NOMO-1 treated with DMSO at 0.1 percent for 48 hours (cell line): ENCODE measurements around the gene MOB1A.
"Not testable (repeated sequence)": the region's sequence is repeated elsewhere in the genome, so short reads cannot be mapped to it uniquely, and the experiment has no call there.

Experiments used
- DNase-seq: peaks from one replicate; lab custom pipeline; 2025; ENCODE audit not compliant: unreplicated experiment; lab: John Stamatoyannopoulos, UW

Gene MOB1A

DNA sequence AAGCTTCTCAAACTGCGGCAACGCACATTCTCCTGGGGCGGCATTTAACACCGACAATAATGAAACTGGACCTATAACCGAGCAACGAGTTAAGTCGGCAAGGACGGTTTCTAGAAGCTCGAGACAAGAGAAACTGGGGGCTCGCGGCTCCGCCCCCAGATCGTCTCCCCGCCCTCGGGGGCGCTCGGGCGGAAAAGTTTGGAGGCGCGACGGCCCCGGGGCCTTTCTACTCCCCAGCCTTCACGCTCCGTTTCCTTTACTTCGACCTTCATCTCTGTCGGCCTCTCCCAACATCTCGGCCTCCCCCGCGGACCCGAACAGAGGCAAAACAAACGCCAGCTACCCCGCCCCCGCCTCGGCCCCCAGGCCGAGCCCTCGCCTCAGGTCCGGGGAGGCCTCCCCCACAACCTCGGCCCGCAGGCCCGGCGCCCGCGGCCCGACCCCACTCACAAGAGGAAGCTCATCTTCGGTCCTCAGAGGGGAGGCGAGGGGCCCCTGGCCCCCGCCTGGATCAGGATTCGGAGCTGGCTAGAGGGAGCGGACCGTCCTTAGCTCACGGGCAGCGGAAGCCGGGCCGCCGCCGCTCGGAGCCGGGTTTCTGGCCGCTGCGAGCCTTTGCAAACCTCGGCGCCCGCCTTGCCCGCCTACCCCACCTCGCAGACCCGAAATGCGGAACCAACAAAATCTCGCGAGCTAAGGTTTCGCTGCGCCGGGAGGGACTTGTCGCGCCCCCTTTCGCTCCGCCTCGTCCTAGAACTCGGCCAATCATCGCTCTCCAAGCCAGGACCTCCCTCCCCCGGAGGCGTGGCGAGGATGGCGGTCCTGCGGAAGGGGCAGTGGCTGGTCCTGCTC is at the start of gene MOB1A:
Gene MOB1A (minus strand): TSS at position 669 of the 852 bp plus-strand sequence. CDS start 205 bp downstream, at position 464.
- peak; percentile 98 for DNase-seq

DNA sequence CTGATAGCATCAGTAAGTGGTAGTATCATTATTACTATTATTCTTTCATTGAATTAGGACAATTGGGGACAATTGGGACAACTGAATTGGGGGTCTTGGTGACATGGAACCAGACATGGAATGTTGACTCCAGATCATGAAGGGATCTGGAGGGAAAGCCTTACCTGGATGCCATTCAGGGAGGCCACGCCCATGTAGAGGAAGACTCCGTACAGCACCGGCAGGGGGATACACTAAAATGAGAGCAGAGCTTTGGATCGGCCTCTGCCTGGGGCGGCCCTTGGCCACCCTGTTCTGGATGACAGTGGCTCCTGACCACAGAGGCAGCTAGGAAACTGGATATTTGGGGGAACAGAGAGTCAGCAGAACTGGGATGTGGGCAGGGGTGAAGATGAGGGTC is 49.0 kb upstream of the MOB1A start:
- DNase-seq: no peak

DNA sequence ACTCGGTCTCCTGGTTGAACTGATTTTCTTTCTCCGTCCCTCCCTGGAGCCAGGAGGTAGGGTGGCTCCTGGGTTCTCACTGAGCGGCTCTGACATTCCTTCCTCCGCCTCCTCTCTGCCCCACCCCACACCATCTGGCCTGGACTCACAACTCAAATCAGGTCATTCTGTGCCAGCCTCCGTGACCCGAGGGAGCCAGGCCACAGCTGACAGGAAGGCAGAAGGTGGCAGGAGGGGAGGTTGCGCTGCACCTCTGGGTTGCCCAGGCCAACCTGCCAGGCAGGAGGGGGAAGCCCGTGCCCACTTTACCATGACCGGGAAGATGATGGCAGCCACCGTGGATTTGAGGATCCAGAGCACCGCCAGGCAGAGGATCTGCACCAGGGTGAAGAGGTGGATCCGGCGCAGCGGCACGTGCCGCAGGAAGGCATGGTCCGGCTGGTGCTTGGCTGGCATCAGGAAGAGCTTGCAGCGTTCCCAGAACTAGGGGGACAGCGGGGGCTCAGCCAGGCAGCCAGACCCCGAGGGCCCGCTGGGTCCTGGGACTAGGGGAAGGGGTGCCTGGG is 48.1 kb upstream of the MOB1A start:
- DNase-seq: no peak

DNA sequence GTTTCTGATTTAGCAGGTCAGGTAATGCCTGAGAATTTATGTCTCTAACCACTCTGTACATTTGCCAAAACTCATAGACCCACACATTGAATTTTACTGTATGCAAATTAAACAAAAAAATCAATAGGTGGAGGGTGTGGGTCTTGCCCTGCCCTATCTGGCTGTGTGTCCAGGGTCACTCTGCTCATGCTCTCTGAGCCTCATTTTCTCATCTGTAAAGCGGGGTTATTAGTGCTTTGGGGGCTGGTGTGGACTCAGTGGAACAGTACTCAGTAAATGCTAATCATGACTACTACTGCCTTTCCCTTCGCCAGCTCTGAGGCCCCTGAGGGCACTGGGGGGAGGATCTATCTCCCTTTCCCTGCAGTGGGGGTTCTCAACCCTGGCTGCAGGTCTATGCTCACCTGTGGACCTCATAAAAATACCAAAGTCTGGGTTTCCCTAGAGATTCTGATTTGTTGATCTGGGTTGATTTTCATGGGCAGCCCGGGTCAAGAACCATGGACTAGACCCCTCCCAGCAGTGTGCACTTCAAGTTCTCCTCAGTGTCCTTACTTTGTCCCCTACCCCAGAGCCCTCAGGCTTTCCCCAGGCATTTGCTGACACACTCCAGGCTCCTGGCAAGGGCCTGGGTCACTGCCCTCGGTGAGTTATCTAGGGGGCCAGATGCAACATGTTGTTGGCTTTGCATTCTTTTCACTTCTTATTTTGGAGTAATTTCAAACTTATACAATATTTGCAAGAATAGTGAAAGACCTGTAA is 47.2 kb upstream of the MOB1A start:
- no peak for DNase-seq

DNA sequence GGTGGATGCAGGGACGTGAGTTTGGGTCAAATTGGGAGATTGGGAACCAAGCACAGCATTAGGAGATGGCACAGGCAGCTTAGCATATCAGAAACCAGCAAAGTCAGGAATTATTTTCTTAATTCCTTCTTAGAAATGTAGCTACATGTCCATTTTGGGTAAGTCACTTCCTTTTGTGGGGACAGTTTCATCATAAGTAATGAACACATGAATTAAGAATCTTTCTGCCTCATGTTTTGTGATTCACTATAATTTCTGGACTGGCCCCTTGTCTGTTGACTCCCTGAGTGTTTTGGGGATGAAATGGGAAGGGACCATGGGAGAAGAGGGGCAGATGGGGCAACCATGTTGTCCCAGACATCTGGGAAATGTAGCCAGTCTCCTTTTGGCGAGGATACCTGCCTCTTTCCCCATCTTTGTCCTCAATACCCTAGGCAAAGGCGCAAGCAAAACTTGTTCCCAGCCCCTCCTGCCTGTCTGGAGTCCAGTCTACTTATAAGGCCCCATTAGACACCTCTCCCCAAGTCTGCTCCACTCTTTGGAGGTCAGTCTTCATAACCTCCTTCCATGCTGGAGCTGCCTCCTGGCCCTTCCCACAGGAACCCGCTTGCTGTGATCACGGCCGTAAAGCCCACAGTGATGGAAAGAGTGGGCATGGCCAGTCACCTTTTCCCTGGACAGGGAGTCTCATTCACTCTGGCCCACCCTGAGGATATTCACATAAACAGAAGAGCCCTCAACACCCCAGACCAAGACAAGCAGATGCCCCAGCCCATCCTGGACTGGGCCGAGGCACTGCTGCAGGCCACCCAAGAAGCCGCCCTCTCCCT is 45.5 kb upstream of the MOB1A start:
- peak; percentile 7 for DNase-seq

DNA sequence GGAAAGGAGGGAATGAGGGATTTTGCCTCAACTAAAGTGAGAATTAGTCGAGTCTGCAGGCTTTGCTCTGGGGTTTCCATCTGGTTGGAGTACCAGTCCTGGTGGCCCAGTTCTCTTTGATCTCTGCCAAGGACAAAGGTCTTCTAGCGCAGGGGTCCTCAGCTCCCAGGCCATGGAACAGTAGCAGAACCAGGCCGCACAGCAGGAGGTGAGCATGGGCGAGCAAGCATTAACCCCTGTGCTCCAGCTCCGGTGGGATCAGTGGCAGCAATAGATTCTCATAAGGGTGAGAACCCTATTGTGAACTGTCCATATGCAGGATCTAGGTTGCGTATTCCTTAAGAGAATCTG is 43.6 kb upstream of the MOB1A start:
- DNase-seq: no peak

DNA sequence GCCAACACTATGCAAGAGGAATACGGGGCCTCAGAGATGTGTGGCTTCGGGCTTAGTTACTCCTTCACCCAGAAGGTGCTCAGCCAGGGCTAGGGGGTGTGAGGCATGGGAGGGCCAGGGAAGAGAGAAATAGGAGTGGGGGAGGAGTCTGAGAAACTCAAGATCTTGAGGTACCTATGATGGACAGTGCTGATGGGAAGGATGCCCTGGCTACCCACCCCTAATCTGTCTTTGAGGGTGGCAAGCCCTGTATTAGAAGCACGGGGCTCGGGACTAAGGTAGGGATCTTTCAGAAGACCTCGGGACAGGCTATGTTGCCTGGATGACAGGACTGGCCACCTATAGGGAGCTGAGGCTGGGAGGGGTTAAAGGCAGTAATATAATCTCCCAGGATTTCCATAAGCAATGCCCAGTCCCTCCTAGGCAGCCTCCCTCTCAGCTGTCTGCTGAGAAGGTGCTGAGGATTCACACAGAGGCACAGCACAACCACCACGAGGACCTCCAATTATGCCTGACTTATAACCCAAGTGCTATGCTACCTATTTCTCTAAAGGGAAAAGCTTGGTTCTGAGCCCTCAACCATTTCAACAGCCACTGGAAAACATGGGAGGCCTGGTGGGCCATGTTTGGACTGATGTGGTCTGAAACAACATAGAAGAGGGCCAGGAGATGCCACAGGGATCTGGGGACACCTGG is 43.1 kb upstream of the MOB1A start:
- DNase-seq: no peak

DNA sequence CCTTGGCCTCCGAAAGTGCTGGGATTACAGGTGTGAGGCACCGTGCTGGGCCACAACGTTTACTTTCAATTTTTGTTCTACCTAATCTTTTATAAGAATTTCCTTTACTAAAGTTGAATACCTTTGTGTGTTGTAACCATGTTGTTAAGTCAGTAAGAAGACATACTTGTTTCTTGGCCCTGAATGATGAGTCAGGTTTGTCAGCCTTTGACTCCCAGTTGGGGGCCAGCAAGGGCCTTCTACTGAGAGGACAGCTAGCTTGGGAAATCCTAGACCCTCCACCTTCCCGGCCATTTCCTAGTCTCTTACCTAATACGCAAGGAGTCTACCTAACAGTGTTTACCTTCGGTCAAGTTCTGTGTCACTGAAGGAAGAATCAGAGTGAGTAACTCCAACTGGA is 42.4 kb upstream of the MOB1A start:
- no peak for DNase-seq

DNA sequence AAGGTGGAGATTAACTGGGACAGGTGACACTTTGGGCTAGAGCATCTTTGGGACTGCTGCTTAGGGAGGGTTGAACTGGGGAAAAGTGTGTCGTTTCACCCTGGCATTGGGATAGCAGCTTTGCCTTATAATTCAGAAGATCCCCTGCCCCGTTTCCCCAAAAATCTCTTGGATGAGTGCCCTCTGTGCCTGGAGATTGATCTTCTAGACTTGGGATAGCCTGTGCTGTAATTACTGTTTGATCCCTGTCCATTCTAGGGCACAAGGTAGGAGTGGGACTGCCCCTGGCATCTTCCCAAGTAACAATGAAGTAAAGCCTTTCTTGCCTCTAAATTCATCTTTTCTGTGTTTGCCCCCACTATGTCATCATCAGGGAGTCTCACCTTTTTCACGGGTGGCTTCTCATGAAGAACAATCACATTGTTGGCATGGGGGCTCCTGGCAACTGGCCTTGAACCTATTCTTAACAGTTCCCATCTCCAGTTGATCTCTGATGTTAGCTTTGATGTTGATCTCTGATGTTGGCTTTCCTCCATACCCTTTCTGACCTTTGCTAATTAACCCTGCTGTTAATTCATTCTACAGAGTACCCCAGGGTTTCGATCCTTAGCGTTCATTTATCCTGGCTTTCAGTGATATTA is 41.3 kb upstream of the MOB1A start:
- no peak for DNase-seq

DNA sequence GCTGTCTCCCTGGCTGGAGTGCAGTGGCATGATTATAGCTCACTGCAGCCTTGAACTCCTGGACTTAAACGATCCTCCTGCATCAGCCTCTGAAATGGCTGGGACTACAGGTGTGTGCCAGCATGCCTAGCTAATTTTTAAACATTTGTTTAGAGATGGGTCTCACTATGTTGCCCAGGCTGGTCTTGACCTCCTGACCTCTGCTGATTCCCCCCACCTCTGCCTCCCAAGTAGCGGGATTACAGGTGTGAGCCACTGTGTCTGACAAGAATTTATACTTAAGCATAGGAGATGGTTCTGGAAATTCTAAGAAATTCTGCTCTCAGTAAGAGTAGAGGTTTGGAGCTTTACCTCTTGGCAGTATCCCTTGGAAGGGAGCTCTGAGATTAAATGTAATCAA is 38.0 kb upstream of the MOB1A start:
- no peak for DNase-seq

DNA sequence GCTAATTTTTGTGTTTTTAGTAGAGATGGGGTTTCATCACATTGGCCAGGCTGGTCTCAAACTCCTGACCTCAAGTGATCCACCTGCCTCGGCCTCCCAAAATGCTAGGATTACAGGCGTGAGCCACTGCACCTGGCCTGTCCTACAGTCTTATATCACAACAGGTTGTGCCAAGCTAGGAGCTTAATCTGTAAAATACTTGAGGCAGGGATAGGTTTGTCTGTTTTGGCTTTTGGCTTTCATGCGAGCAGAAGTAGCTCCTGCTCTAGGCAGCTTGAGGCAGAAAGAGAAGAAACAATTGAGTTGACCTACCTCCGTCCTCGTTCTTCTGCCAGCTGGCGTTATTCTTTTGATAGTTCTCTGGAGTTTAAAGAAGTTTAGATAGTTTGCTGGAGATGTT is 37.1 kb upstream of the MOB1A start:
- not testable (repeated sequence) for DNase-seq

DNA sequence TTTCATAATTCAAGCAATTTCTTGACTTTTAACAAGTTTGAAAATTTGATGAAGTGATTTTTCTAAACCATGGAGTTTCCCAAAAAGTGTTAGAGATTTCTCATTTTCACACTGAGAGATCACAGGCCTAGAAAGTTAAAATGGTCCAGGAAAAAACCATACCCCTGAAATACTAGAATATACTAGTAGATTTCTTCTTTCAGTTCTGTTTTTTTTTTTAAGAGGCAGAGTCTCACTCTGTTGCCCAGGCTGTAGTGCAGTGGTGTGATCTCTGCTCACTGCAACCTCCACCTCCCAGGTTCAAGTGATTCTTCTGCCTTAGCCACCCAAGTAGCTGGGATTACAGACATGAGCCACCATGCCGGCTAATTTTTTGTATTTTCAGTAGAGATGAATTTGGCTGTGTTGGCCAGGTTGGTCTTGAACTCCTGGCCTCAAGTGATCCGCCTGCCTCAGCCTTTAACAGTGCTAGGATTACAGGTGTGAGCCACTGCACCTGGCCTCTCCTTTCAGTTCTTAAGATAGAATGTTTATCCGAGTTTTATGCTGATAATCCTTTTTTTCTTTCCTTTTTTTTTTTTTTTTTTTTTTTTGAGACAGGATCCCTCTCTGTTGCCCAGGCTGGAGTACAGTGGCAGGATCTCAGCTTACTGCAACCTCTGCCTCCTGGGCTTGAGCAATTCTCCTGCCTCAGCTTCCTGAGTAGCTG is 34.2 kb upstream of the MOB1A start:
- DNase-seq: no peak

DNA sequence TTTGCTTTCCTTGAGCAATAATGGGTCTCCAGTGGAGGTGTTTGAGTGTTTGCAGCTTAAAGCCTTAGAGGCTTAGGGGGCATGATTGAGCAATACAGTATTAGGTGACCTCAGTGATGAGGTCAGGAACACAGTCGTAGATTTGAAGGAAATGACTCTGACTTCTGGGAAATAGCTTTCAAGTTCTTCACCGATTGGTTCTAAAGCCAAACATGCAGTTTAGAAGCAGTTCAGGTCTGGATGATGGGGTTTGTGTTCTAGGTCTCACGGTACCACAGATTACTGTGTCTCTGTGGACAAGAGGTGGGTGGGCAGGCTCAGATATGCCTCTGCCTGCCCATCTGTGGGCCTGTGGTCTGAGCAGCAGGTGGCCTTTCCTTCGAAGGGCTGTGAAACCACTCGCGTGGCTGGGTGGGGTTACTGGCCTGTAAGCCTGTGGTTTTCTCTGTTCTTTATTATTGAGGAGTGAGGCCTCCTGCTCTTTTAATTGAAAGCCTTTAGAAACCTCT is 27.6 kb upstream of the MOB1A start:
- DNase-seq: peak; percentile 78

DNA sequence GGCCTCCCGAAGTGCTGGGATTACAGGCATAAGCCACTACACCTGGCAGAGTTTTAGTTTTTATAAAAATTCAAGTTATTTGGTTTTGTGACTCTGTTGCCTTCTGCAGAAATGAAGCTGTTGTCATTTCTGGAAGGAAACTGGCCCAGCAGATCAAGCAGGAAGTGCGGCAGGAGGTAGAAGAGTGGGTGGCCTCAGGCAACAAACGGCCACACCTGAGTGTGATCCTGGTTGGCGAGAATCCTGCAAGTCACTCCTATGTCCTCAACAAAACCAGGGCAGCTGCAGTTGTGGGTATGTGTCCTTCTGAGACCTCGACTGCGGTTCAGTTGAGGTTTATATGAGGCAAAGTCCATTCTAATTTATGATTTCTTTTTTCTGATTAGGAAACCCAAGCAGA is 26.9 kb upstream of the MOB1A start:
- peak; percentile 31 for DNase-seq

DNA sequence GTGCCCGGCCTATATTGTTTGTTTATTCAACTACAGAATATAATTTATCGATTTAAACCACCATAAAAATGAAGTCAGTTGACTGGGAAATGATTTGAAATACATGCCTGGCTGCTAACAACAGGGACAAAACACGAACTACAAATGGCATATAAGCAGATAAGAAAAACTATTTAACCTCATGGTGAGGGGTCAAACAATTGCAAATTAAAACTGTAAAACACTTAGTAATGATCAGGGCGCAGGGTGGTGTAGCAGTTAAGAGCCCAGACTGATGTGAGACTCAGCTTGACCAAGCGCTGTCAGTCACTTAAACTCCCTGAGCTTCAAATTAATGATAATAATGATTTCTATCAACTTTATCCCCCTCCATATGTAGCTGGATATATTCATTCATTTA is 26.4 kb upstream of the MOB1A start:
- no peak for DNase-seq

DNA sequence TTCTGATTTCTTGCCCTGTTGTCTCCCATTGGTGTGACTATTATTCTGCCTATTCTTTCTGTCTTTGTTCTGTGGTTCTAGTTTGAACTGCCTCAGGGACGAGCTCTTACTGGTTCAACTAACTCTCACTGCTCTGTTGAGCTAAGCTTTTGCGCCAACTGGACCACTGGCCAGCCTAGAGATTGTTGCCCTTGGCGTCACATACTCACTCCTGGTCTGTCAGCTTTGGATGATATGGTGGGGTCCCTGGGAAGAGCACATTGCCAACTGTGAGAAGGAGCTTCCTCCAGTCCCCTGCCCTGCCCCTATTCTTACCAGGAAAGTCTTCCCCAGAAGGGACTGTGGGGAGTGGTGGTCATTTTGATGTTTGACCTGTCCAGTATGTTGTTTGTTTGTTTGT is 25.8 kb upstream of the MOB1A start:
- no peak for DNase-seq

DNA sequence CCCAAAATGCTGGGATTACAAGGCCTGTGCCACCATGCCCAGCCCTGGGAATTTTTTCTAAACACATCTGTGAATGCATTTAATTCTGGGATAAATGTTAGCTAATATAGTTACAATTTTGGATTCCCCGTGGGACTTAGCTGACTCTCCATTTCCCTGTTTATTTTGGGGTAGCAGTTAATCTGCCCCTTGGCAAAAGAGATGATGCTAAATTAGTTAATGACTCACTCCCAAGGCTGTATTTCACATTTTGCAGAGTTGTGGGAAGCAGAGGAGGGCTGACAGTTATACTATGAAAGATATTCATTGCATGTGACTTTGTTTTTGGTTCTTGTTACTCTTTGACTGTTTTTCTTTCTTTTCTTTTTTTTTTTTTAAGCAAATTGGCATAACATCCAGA is 22.9 kb upstream of the MOB1A start:
- DNase-seq: peak; percentile 22

DNA sequence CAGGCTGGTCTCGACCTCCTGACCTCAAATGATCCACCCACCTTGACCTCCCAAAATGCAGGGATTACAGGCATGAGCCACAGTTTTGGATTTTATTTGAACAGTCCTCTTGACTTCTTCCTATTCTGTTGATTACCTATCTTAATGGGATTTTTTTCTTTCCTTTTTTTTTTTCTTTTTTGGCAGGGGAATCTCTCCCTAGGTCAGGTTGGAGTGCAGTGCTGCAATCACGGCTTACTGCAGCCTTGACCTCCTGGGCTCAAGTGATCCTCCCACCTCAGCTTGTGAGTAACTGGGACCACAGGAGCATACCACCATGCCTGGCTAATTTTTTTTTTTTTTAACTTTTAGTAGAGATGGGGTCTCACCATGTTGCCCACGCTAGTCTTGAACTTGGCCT is 22.5 kb upstream of the MOB1A start:
- no peak for DNase-seq

DNA sequence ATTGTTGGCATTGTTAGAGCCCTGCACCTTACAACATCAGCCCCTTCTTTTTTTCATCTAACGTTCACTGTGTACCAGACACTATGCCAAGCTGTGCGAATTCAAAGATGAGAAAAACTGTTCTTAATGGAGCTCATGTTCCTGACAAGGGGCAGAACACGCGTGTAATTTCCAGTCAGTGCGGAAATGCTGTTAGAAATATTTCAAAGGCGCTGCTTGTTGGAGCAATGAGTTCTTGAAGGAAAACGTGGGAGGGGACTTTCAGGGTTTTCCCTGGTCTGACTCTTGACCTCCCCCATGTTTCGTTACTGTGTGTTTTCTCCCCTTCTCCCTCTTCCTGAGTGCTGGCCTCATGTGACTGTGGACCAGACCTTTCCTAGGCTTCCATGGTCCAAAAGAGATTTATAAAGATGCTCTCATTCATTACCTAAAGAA is 21.2 kb upstream of the MOB1A start:
- no peak for DNase-seq
